ENCODE results near the gene HAS3.
"Not testable (repeated sequence)": the region's sequence is repeated elsewhere in the genome, so short reads cannot be mapped to it uniquely, and the experiment has no call there.

HAS3 gene, protein sequence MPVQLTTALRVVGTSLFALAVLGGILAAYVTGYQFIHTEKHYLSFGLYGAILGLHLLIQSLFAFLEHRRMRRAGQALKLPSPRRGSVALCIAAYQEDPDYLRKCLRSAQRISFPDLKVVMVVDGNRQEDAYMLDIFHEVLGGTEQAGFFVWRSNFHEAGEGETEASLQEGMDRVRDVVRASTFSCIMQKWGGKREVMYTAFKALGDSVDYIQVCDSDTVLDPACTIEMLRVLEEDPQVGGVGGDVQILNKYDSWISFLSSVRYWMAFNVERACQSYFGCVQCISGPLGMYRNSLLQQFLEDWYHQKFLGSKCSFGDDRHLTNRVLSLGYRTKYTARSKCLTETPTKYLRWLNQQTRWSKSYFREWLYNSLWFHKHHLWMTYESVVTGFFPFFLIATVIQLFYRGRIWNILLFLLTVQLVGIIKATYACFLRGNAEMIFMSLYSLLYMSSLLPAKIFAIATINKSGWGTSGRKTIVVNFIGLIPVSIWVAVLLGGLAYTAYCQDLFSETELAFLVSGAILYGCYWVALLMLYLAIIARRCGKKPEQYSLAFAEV

DNA sequence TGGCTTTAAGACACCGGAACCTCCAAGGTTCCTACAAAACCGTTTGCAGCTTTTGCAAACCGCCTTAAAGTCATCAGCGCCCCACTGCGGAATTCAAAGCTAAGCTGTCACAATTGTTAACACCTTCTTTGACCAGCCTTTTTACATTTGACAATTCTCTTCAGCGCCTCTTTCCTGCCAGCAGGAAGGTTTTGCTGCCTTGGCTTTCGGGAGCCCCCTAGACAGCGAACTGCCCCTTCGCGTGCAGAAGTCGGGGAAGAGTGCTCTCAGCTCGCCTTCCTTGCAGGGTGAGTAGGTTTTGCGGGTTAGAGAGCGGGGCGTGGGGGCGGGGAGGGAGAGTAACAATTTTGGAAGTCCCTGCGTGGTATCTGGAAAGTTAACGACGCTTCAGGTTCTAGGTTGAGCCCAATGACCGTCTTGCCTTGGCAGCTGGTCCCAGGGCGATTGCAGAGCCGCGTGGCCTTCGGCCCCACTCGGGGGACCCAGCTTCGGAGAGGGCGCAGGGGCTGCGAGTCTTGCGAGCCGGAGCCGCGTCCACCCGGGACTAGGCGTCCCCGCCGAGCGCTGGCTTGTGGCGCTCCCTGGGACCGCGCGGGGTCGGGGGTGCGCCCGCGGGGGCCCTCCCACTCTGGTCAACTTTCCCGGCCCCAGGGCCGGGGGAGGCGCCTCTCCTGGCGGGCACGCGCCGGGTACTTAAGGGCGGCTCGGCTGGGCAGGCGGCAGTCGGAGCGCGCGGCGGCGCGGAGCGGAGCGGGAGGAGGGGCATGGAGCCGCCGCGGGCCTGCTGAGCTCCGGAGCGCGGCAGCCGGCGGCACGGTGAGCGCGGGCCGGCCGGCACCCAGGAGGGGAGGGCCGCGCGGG is at the start of gene HAS3:
HAS3 (plus strand) TSS at position 153 of the 861 bp plus-strand sequence. CDS start 3,743 bp downstream, outside the sequence.
- no peak for DNase-seq

DNA sequence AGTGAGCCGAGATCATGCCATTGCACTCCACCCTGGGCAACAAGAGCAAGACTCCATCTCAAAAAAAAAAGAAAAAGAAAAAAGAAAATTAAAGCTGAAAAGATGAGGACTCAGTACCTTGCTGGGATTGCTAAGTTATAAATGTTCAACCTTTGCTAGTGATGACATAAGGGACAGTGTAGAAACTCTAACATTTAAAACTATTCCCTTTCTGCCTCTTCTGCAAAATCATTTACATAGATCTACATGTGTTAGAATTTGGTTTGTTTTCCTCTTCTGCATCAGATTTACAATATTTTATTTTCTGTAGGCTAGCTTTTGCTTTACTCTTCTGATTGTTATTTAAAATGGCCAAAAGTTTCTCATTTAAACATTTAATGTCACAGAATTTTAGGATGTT is 49.5 kb upstream of the HAS3 start:
- no peak for DNase-seq

DNA sequence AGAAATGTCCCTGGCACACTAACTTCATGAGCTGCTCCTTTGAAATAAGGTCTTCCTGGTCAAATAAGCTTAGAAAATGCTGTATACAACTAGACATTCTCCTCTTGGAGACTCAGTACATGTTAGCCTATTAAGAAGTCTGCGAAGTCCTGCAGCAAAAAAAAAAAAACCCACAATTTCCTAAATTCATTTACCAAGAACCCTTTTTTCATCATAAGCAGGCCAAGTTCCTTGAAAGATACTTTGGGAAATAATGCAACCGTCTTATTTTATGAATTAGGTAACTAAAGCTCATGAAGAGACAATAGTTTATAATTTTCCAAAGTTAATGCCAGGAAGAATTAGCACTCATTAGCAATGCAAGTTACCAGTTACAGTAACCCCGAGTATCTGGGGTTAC is 49.0 kb upstream of the HAS3 start:
- no peak for DNase-seq

DNA sequence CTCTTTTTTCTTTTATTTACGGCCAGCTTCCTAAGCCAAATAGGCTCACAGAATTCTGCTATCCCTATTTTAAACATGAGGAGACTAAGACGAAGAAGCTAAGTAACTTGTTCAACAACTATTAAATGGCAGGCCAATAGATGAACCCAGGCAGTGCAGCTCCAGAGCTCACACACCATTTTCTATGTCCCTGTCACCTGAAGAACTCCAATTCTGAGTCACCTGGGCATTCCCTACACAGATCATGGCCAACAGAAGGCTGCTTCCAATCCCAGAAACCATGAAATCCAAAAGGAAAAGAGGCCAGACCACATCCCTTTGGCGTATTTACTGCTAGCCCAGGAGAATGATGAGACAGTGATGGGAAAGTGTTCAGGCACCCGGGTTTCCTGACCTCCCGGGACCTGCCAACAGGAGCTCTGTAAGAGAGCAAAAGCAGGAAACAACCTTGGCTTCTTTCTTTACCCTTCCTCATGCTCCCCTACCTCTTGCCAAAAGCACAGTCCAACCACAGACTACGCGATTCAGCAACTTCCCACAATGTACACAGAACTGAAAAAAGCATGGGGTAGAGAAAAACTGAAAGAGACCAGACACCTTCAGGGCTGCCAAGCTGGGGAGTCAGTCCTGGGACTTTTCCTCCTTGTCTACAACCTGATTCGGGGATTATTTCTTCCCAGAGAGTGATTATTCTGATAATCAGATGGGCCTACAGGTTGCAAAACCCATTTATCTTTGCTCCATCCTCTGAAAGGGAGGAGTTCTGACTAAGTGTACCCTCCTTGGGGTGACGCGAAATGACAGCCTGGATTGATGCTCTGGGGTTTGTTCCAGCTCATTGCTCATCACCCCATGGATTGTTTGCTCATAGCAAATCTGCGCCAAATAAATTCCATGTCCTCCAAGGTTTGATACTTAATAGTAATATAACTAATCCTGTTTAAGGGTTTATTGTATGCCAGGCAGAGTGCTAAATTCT is 47.8 kb upstream of the HAS3 start:
- DNase-seq: no peak

DNA sequence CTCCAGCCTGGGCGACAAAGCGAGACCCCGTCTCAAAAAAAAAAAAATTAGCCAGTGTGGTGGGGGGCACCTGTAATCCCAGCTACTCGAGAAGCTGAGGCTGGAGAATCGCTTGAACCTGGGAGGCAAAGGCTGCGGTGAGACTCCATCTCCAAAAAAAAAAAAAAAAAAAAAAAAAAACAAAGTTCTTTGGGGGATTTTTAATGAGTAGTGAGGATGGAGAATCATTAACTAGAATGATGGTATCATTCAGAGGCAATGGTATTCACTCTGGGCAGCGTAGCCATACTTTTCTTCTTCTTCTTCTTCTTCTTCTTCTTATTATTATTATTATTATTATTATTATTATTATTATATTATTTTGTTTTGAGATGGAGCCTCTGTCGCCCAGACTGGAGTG is 42.0 kb upstream of the HAS3 start:
- DNase-seq: not testable (repeated sequence)

DNA sequence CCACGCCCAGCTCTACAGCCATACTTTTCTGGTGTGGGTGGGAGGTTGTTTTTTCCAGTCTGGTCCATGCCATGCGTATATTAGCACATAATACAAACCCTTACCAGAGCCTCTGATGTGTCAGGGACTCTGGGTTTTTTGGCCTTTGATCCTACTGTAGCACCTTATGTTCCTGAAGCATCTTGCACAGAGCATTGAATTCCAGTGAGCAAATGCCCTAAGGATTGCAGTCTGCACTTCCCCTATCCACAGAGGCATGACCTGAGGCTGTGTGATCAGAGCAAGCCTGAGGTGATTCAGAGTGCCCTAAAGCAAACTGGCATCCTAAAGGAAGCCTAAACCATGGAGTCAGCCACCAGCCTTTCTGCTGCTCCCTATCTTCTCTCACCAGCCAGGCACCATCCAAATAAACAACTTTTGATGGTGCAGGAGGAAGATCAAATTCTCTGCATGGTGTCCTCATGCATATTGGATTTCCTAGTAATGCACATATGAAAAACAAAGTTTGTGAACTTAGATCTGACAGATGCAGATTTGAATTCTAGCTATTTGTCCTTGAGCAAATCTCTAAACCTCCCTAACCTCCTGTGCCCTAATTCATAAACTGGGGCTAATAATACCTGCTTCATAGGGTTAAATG is 41.2 kb upstream of the HAS3 start:
- no peak for DNase-seq

DNA sequence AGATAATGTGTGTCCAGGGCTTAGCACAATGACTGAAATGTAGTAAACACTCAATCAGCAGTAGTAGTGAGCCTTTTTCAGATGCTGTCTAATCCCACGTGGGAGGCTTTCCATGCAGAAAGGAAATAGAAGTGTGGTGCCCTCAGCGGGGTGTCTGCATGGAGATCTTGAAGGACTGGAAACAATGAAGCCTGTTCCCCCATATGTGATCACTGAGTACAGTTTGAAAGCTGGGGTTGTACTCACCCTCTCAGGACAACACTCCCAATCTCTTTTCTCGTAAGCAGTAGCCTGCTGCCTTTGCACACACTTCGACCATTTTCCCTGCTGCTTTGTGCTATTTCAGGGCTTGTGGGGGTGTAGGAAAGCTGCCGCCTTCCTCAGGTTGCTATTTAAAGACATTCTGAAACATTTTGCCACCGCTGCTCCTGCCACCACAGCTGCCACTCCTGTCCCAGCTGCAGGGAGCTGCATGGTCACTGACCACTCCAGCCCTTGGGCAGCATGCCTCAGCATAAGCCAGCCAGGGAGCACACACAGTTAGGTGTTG is 40.6 kb upstream of the HAS3 start:
- no peak for DNase-seq

DNA sequence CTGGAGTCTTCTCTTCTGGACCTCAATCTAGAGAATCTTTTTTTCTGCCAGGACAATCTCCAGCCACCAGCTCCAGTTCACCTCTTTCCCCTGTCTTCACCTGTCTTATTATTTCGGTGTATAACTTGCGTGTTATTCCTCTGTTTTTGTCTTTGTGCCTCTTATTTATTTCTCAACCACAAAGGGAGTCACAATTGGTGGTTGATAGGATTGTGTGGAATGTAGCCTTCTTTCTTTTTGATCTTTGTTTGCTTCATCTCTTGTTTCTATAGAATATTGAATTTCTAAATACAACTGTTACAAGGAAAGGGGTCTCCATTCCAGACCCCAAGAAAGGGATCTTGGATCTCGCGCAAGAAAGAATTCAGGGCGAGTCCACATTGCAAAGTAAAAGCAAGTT is 35.9 kb upstream of the HAS3 start:
- no peak for DNase-seq

DNA sequence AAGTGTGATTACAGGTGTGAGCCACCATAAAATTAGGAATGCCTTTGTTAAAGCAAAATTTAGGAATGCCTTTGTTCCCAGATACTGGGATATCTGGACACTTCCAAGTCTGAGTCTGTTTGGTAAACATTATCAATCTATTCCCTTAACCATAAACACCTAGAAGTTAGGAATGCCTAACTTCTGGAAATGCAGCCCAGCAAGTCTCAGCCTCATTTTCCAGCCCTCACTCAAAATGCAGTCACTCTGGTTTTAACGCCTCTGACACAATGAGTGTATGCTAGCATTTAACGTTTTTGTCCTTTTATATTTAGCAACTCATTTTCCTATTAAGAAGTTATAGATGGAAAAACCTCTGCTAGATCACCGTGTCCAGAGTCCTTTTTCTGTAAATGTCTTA is 34.4 kb upstream of the HAS3 start:
- DNase-seq: no peak

DNA sequence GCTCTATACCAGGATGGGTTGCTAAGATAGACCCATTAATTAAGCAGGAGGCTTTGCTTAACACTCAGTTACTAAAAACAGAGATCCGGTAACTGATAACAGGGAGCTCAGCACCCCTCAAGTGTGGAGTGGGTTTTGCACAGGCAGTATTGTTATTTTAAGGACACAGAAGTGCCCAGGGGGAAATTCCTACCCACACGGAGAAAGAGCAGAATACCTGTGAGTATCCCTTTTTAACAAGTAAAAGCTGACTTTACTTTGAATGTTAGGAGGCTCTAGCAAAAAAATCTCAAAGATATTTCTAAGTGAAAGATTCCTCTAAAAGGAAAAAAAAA is 32.8 kb upstream of the HAS3 start:
- DNase-seq: no peak

DNA sequence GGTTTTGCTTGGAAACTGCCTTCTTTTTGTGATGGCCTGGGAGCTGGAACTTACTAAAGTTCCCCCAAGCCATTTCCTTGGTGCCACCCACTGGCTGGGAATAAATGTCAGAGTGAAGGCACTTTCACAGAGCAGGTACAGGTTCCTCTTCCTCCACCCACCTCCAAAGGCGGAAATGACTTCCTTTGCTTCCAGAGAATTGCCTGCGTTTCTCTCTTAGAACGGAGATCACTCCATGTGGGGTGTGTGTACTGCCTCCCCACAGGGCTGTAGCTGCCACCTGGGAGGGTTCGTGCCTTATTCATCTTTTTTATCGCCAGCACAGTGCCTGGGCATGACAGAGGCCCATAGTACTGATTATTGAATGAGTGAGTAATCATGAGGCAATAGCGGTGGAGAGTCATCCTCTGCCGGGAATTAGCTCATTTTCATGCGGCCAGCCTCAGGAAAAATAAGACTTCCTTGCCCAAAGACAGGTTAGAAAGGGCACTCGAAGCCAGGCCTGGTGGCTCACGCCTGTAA is 32.2 kb upstream of the HAS3 start:
- DNase-seq: no peak

DNA sequence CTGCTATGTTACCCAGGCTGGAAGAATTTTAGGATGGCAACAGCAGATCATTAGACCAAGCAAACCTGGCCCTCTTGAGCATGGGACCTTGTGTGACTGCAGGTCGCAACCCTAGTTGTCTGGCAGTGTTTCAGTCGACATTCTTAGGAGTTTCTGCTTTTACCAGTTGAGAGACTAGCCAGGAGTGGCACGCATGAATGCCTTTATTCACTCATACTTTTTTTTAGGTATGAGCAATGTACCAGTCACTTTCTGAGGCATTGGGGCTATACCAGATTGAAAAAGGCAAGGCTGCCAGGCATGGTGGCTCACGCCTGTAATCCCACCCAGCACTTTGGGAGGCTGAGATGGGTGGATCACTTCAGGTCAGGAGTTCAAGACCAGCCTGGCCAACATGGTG is 28.2 kb upstream of the HAS3 start:
- DNase-seq: no peak

DNA sequence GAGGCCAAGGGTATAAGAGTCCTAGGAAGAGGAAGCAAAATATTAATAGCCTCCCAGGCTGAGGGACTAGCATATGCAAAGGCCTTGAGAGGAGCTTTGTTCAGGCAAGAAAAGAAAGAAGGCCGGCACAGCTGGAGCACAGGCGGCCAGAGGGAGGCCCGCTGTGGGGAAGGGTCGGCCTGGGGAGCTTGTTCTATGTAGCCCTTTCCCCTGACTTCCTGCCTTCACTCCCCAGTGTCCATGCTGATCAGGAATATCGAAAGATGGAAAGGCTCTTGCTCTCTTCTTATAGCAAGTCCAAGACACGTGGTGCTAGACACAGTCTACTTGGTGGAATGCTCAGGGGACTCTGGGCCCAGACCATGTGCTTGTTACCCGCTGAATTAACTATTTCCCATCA is 27.4 kb upstream of the HAS3 start:
- DNase-seq: no peak

DNA sequence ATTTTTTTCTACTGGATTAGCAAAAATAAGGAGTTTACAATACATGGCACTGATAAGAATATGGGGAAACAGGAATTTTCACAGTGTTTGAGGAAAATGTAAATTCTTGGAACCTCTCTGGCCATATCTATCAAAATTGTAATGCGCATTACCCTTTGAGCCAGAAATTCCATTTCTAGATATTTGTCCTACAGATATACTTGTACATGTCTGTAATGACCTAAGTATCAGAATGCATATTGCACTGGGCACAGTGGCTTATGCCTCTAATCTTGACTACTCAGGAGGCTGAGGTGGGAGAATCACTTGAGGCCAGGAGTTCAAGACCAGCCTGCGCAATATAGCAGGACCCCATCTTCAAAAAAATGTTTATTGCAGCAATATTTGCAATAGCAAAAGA is 25.8 kb upstream of the HAS3 start:
- DNase-seq: no peak

DNA sequence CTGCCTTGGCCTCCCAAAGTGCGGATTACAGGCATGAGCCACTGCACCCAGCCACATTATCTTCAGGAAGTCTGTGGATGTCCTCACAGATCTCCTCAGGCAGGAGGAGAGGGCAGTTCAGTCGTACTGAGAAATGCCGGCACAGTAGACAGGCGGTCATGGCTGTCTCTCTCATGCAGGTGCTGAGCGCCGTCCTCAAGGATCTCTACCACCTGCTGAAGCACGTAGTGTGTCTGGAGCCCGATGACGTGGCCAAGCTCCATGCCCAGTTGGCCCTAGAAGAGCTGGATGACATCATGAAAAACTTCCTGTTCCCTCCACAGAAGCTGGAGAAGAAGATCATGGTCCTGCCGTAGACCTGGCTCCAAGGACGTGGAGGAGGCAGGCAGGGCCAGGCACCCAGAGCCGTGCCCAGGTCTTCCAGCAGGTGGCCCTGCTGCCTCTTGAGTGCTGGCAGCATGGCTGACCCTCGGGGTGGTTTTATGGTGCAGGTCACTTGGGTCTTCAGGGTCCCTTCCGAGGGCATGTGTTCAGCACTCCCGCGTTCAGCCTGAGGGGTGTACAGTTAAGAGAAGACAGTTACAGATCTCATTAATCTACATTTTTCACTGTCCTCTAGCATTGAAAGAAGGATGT is 22.0 kb upstream of the HAS3 start:
- DNase-seq: no peak

DNA sequence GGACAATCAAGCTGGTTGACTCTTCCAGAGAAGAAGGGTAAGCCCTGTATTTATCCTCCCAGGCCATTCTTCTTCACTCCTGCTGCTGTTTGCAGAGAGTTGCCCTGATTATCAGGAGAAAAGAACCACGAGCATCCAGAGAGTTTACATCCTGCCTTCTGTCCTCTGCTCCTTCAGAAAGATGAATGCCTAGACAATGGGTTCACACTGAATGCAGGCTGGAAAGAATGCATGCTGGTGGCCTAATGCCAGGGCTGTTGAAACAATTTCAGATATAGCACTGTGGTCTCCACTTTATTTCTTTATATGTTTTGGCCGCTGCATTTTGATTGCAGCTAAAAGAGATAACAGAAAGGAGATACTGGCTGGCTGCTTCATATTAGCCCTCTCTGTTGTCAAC is 21.2 kb upstream of the HAS3 start:
- no peak for DNase-seq

DNA sequence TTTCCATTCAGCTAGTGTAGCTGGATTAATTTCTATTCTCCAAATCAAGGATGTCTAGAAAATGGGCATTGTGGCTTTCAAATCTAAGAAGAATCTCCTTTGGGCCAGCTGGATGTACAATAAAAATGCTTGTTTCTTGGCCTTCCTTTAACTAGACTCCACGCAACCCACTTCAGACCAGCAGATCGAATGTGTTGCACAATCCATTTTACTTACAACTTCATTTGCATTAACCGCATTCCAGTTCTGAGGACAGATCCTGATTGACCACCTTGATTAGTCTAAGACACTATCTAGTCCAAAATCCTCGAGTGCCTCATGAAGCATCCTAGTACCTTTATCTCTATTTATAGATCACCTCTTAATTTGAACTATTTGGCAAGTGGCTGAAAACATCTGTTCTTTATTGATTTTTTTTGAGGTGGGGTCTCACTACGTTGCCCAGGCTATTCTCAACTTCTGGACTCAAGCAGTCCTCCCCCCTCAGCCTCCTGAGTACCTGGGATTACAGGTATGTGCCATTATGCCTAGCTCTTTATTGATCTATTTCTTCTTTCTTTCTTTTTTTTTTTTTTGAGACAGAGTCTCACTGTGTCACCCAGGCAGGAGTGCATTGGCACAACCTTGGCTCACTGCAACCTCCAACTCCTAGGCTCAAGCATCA is 20.3 kb upstream of the HAS3 start:
- DNase-seq: no peak

DNA sequence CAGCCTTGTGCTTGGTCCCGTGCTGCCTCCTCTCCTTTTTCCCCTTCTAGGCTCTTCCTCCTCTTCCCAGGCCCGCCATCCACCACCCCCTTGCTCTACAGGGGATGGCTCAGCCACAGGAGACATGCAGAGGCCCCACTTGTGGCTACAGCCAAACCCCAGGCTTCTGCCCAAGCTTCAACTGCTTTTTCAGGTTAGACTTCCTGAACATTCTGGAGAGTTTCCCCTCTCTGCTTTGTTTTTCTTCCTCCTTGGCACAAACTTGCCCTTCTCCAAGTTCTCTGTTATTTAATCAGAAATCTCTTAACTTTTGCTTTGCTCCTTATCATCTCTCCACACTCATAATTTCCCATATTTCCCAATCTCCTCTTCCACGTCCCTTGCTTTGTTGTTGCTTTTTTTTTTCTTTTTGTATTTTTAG is 18.3 kb upstream of the HAS3 start:
- DNase-seq: no peak

DNA sequence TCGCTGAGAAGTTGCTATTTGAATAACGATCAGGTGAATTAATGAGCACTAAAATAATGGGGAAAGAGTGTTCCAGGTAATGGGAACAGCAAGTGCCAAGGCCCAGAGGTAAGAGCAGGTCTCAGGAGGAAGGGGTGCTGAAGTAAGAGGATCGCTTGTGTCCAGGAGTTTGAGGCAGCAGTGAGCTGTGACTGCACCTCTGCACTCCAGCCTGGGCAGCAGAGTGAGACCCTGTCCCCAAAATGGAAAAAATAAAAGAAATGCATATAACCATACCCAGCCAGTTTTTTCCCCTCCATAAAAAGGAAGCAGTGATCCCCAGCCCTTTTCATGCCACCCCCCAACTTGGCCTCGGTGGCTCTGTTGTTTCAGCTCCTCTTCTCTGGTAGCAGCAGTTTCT is 16.8 kb upstream of the HAS3 start:
- no peak for DNase-seq

DNA sequence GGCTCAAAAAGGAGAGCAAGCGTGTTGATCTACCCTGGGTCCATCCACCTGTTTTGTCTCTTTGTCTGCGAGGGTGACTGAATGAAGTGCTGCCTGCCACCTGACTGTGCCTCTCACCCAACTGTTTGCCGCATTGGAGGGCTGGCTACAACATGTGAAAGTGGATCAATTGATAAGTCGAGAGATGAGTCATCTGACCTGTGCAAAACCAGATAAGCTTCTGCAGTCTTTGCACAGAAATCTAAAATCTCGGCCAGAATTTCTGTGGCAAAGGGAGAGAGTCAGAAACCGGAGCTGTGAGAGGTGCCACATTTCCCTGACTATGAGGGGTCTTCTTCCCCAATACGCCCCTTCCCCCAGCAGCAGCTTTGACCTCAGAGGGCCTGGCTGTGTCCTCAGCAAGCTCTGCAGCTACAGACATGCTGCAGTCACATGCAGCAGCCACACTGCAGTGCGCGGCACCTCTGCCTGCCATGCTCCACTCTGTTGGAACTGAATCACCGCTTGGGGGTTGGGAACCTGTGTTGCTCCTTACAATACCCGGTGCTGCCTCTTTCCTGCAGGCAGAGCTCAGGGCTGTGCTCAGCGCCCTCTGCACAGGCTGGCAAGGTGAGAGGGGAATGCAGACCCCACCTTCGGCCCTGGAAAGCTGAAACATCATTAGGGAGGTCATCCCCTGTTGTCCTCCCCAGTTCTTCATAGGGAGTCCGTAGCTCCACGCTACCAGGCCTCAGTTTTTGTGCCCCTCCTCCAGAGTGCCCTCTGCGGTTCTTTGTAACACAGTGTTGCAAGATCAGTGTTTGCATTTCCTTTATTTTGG is 16.2 kb upstream of the HAS3 start:
- DNase-seq: no peak

All from activated CD4-positive, alpha-beta T cell treated with anti-CD3 and anti-CD28 coated beads, Interleukin-2, amount 50 U/mL, for 4 hours (primary cell).